Thyroid gland (tissue), 4 donors: ENCODE results near the gene KMT2B. TPM values are rescaled to one million over a fixed set of nuclear protein-coding genes. Genes with fewer than 3 reads are reported as not detected.
A peak's percentile ranks its signal among the peaks of the same experiment; 100 is the strongest.
"Not testable (repeated sequence)": the region's sequence is repeated elsewhere in the genome, so short reads cannot be mapped to it uniquely, and the experiment has no call there.

Source experiments
- DNase-seq, 2 donors: peaks; one replicate each; pipeline ENCODE4 v3.0.0-alpha.2; 2019
- H3K27ac ChIP-seq, 3 donors: fragments of 200-600 bp; sonication (generic); 1 replicate in 2 of 3; 2 replicates in 1 of 3; pipeline ENCODE4 v1.5.1; 2016 to 2019; ENCODE audit warnings: mild to moderate bottlenecking in 1 of 3, moderate library complexity in 1 of 3
- H3K27me3 ChIP-seq: fragments of 200-600 bp; sonication (generic); one replicate; pipeline ENCODE4 v1.5.1; 2019
- H3K36me3 ChIP-seq, 2 donors: fragments of 200-600 bp; sonication (generic); one replicate each; pipeline ENCODE4 v1.5.1; 2016 to 2019
- H3K4me1 ChIP-seq, 2 donors: fragments of 200-600 bp; sonication (generic); one replicate each; pipeline ENCODE4 v1.5.1; 2017 to 2019
- H3K4me3 ChIP-seq, 3 donors: fragments of 200-600 bp; sonication (generic); replicated peaks in 1 of 3; 1 replicate in 2 of 3; 2 replicates in 1 of 3; pipeline ENCODE4 v1.5.1; 2016; ENCODE audit warnings: mild to moderate bottlenecking in 1 of 3
- H3K9me3 ChIP-seq: fragments of 200-600 bp; sonication (generic); one replicate; pipeline ENCODE4 v1.5.1; 2017
- CTCF ChIP-seq, 6 experiments: fragments of 200-600 bp in 3 of 6; fragments of 450-650 bp in 3 of 6; sonication (generic) in 3 of 6; IDR thresholded peaks; one replicate each; pipeline ENCODE4 v1.5.1; 2016 to 2019; ENCODE audit warnings: antibody characterized with exemption in 6 of 6, mild to moderate bottlenecking in 2 of 6, inconsistent platforms in 1 of 6, moderate library complexity in 1 of 6
- POLR2A ChIP-seq, 2 donors: fragments of 450-650 bp; IDR thresholded peaks; one replicate each; pipeline ENCODE4 v1.6.1; 2017; ENCODE audit warnings: antibody characterized with exemption in 2 of 2, mild to moderate bottlenecking in 2 of 2, moderate library complexity in 1 of 2
- WGBS, 2 donors: methylation state at CpG; one replicate each; pipeline ENCODE4 v1.1.5; 2017; 5-methylcytosine and 5-hydroxymethylcytosine counted together
- intact Hi-C: fragments of 100-400 bp; cut with DNase I; formaldehyde crosslinking; loops from one replicate; pipeline ENCODE4 v1.15.1; 2023
- total RNA-seq, 4 donors: library from RNA; depleted of rRNA; stranded (reverse); fragments of >200 nt; gene quantifications; one replicate each; pipeline ENCODE4 v1.2.3, GENCODE V29; 2016

Gene KMT2B
- total RNA-seq, 4 donors from 2014 or later = 12.4 to 29.4 (median 19.7) TPM

- 52 to 54% methylated on average over 3 of the region's 3 CpGs for WGBS, 2 donors
- TF ChIP-seq POLR2A (IDR thresholded peaks at IDR 0.05) = no peak
- TF ChIP-seq CTCF (IDR thresholded peaks at IDR 0.05) = no peak
- Histone ChIP-seq H3K9me3 (no peaks in the 10 kb centered on the region), H3K4me3 (no peak overlapping the region), H3K4me1 (peaks cover 0 to 5% of the 10 kb centered on the region in 2 donors), H3K27ac (no peak overlapping the region), H3K27me3 (peaks cover 14% of the 10 kb centered on the region), H3K36me3 (no peaks in the 10 kb centered on the region)
- intact Hi-C loops = no loop called here
- no peak for DNase-seq
These were observed 46.0 kb upstream of the KMT2B start for GRCh38 chr19:35671818-35672217.

GRCh38 chr19:35673121-35673804, 44.5 kb upstream of the KMT2B start:
- Histone ChIP-seq H3K36me3 (no peaks in the 10 kb centered on the region), H3K9me3 (no peaks in the 10 kb centered on the region), H3K27me3 (peaks cover 14% of the 10 kb centered on the region), H3K27ac (no peak overlapping the region), H3K4me1 (peaks cover 0 to 5% of the 10 kb centered on the region in 2 donors), H3K4me3 (peak overlapping the region in 1 of 3 donors; percentile 4)
- 6 to 11% methylated on average over 18 to 32 of the region's 39 CpGs for WGBS, 2 donors
- TF ChIP-seq CTCF (IDR thresholded peaks at IDR 0.05) = no peak
- TF ChIP-seq POLR2A (IDR thresholded peaks at IDR 0.05) = no peak
- intact Hi-C loops = no loop called here
- DNase-seq = peak; percentile 9 to 19

- TF ChIP-seq CTCF (IDR thresholded peaks at IDR 0.05) (no peak), POLR2A (IDR thresholded peaks at IDR 0.05) (no peak)
- peaks cover 14% of the 10 kb centered on the region for H3K27me3 ChIP-seq
- intact Hi-C loops = no loop called here
- no peak overlapping the region for H3K4me3 ChIP-seq
- no peak for DNase-seq
- no peak overlapping the region for H3K27ac ChIP-seq
- H3K9me3 ChIP-seq = no peaks in the 10 kb centered on the region
- no peaks in the 10 kb centered on the region for H3K36me3 ChIP-seq
- 71 to 77% methylated on average over 15 of the region's 15 CpGs for WGBS, 2 donors
- peaks cover 0 to 5% of the 10 kb centered on the region in 2 donors for H3K4me1 ChIP-seq
These were observed 42.1 kb upstream of the KMT2B start for GRCh38 chr19:35675589-35676140.

GRCh38 chr19:35689836-35690235, 28.0 kb upstream of the KMT2B start:
- WGBS, 2 donors = 44 to 60% methylated on average over 4 of the region's 4 CpGs
- Histone ChIP-seq H3K36me3 (no peaks in the 10 kb centered on the region), H3K27ac (no peak overlapping the region), H3K9me3 (no peaks in the 10 kb centered on the region), H3K4me3 (no peak overlapping the region), H3K27me3 (no peaks in the 10 kb centered on the region), H3K4me1 (no peaks in the 10 kb centered on the region)
- DNase-seq = no peak
- intact Hi-C loops = loop anchor here (5.0 kb wide), 1 partner anchor 242 kb away; no protein-coding TSS in a partner anchor
- TF ChIP-seq CTCF (IDR thresholded peaks at IDR 0.05) (no peak), POLR2A (IDR thresholded peaks at IDR 0.05) (no peak)

GRCh38 chr19:35691106-35691505, 26.7 kb upstream of the KMT2B start:
- WGBS, 2 donors = 98% methylated on average over 7 of the region's 37 CpGs; no CpG with 5 or more reads in 1 of the 2 donors
- not testable (repeated sequence) for H3K36me3 ChIP-seq, H3K9me3 ChIP-seq, H3K4me3 ChIP-seq, H3K27ac ChIP-seq, DNase-seq, H3K27me3 ChIP-seq, H3K4me1 ChIP-seq
- intact Hi-C loops = loop anchor here (5.0 kb wide), 1 partner anchor 241 kb away; no protein-coding TSS in a partner anchor
